ENCODE measurements around the gene NFIA. TPM values are rescaled to one million over a fixed set of nuclear protein-coding genes. Genes with fewer than 3 reads are reported as not detected.

NFIA gene
- total and polyA plus RNA-seq, 2 of the 13 experiments (the other 11 are each of a cell fraction or from before 2014, with no cell fraction given): 14.7 to 28.5 TPM

DNA sequence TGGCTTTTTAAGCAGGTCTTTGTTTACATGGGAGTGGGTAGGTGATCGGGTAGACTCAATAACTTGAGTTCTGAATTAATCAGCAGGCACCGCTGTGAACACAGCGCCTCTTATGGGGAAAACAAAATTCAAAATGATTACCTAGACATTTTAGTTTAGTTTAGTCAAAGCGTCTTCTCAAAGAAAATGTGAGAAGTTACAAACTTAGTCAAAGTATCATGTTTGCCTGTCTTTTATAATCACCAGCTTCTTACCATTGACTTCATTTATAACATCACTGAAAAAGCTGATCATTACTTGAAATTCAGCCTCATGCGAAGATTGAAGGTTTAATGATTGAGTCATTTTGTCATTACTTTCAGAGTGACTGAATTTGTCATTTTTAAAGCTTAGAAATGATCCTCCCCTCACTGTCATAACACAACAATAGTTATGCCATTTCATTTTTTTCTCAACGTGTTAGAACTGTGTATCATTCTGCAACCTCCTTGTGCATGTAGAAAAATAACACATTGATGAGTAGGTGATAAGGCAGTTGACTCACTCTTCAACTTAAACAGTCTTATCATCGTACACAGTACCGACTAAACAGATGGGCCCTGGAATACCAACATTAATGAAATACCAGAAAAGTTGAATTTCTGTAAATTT, 188.5 kb downstream of the NFIA start:
- no TSS peak for BruUV-seq (replicated peaks)
- CTCF ChIA-PET (ENCODE audit: low intra/inter-chr PET ratio, low total read pairs): no interaction called here
- Histone ChIP-seq H3K27me3 (ENCODE audit: control insufficient read depth in 1 of 2, insufficient read depth in 2 of 2, low read length in 2 of 2) (no peaks in the 10 kb centered on the region), H3K9ac (ENCODE audit: insufficient read depth, low read depth, low read length) (no peak overlapping the region), H3K27ac (ENCODE audit: extremely low read length, insufficient read depth, low read length) (peak overlapping the region; percentile 17), H4K20me1 (ENCODE audit: insufficient read depth, low read length) (no peaks in the 10 kb centered on the region), H3K79me2 (ENCODE audit: insufficient read depth, low read length) (peaks cover 72% of the 10 kb centered on the region), H3K36me3 (replicated peaks in 1 of 2; ENCODE audit: control insufficient read depth in 1 of 2, insufficient read depth in 2 of 2, low read length in 2 of 2) (no peaks in the 10 kb centered on the region), H3K4me2 (ENCODE audit: low read depth, low read length) (0 out of 2 replicates have a peak overlapping the region, but pooled peaks have one; percentile 6), H3K4me1 (ENCODE audit: insufficient read depth, low read length) (peaks cover 60% of the 10 kb centered on the region), H3K9me3 (ENCODE audit: low read length) (no peaks in the 10 kb centered on the region), H3K4me3 (replicated peaks in 1 of 3; ENCODE audit: insufficient read depth in 1 of 3, low read depth in 2 of 3, low read length in 3 of 3) (no peak overlapping the region), H2AFZ (ENCODE audit: low read length) (no peak overlapping the region)
- POLR2A ChIA-PET: interaction anchor here (1.1 to 1.5 kb wide), 2 partner anchors 49 to 189 kb away, joined by 3 read pairs; partner anchors contain the start of gene NFIA
- in situ Hi-C loops (cut with HindIII; ENCODE audit: extremely low pct_ligation_motif_present, low pct_unique_long_range_greater_than_20kb) (no loop called here), intact Hi-C loops (cut with micrococcal nuclease; ENCODE audit: unreplicated experiment) (no loop called here)
- ATAC-seq (peak; percentile 62; the same call in 2 of the 3 replicates), DNase-seq (ENCODE audit: low spot score) (peak; percentile 46), FAIRE-seq (no peak)
- 67% methylated on average over 8 of the region's 8 CpGs for WGBS (ENCODE audit: low lambda C conversion rate)
- TF ChIP-seq, protein P1, sequence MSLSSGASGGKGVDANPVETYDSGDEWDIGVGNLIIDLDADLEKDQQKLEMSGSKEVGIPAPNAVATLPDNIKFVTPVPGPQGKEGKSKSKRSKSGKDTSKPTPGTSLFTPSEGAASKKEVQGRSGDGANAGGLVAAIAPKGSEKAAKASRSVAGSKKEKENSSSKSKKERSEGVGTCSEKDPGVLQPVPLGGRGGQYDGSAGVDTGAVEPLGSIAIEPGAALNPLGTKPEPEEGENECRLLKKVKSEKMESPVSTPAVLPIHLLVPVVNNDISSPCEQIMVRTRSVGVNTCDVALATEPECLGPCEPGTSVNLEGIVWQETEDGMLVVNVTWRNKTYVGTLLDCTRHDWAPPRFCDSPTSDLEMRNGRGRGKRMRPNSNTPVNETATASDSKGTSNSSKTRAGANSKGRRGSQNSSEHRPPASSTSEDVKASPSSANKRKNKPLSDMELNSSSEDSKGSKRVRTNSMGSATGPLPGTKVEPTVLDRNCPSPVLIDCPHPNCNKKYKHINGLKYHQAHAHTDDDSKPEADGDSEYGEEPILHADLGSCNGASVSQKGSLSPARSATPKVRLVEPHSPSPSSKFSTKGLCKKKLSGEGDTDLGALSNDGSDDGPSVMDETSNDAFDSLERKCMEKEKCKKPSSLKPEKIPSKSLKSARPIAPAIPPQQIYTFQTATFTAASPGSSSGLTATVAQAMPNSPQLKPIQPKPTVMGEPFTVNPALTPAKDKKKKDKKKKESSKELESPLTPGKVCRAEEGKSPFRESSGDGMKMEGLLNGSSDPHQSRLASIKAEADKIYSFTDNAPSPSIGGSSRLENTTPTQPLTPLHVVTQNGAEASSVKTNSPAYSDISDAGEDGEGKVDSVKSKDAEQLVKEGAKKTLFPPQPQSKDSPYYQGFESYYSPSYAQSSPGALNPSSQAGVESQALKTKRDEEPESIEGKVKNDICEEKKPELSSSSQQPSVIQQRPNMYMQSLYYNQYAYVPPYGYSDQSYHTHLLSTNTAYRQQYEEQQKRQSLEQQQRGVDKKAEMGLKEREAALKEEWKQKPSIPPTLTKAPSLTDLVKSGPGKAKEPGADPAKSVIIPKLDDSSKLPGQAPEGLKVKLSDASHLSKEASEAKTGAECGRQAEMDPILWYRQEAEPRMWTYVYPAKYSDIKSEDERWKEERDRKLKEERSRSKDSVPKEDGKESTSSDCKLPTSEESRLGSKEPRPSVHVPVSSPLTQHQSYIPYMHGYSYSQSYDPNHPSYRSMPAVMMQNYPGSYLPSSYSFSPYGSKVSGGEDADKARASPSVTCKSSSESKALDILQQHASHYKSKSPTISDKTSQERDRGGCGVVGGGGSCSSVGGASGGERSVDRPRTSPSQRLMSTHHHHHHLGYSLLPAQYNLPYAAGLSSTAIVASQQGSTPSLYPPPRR (CRISPR knock-in tag; IDR thresholded peaks at IDR 0.05; ENCODE audit: borderline replicate concordance): 0 out of 2 replicates have a peak, but pooled peaks have one; percentile 12
- TF ChIP-seq NFYB (CRISPR knock-in tag; IDR thresholded peaks at IDR 0.05) (no peak), ZNF790 (CRISPR knock-in tag; IDR thresholded peaks at IDR 0.05; ENCODE audit: borderline replicate concordance) (no peak), ZKSCAN8 (CRISPR knock-in tag; IDR thresholded peaks at IDR 0.05; ENCODE audit: borderline replicate concordance) (0 out of 2 replicates have a peak, but pooled peaks have one; percentile 42), SOX5 (CRISPR knock-in tag; IDR thresholded peaks at IDR 0.05; ENCODE audit: borderline replicate concordance) (peak; percentile 56; the same call in 1 of the 2 replicates), POGZ (CRISPR knock-in tag; IDR thresholded peaks at IDR 0.05) (peak; percentile 13; the same call in 1 of the 2 replicates), GATAD2A (CRISPR knock-in tag; IDR thresholded peaks at IDR 0.05) (peak; percentile 59), FOSL2 (CRISPR knock-in tag; IDR thresholded peaks at IDR 0.05) (peak; percentile 77), MED1 (CRISPR knock-in tag; IDR thresholded peaks at IDR 0.05) (0 out of 2 replicates have a peak, but pooled peaks have one; percentile 15), ZNF460 (CRISPR knock-in tag; IDR thresholded peaks at IDR 0.05; ENCODE audit: borderline replicate concordance) (no peak), IRF2 (CRISPR knock-in tag; IDR thresholded peaks at IDR 0.05) (0 out of 2 replicates have a peak, but pooled peaks have one; percentile 24), HOXA7 (CRISPR knock-in tag; IDR thresholded peaks at IDR 0.05) (no peak)
- TF ChIP-seq, protein P2, sequence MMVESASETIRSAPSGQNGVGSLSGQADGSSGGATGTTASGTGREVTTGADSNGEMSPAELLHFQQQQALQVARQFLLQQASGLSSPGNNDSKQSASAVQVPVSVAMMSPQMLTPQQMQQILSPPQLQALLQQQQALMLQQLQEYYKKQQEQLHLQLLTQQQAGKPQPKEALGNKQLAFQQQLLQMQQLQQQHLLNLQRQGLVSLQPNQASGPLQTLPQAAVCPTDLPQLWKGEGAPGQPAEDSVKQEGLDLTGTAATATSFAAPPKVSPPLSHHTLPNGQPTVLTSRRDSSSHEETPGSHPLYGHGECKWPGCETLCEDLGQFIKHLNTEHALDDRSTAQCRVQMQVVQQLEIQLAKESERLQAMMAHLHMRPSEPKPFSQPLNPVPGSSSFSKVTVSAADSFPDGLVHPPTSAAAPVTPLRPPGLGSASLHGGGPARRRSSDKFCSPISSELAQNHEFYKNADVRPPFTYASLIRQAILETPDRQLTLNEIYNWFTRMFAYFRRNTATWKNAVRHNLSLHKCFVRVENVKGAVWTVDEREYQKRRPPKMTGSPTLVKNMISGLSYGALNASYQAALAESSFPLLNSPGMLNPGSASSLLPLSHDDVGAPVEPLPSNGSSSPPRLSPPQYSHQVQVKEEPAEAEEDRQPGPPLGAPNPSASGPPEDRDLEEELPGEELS (CRISPR knock-in tag; IDR thresholded peaks at IDR 0.05): peak; percentile 57; the same call in 1 of the 2 replicates
- TF ChIP-seq, protein P3, sequence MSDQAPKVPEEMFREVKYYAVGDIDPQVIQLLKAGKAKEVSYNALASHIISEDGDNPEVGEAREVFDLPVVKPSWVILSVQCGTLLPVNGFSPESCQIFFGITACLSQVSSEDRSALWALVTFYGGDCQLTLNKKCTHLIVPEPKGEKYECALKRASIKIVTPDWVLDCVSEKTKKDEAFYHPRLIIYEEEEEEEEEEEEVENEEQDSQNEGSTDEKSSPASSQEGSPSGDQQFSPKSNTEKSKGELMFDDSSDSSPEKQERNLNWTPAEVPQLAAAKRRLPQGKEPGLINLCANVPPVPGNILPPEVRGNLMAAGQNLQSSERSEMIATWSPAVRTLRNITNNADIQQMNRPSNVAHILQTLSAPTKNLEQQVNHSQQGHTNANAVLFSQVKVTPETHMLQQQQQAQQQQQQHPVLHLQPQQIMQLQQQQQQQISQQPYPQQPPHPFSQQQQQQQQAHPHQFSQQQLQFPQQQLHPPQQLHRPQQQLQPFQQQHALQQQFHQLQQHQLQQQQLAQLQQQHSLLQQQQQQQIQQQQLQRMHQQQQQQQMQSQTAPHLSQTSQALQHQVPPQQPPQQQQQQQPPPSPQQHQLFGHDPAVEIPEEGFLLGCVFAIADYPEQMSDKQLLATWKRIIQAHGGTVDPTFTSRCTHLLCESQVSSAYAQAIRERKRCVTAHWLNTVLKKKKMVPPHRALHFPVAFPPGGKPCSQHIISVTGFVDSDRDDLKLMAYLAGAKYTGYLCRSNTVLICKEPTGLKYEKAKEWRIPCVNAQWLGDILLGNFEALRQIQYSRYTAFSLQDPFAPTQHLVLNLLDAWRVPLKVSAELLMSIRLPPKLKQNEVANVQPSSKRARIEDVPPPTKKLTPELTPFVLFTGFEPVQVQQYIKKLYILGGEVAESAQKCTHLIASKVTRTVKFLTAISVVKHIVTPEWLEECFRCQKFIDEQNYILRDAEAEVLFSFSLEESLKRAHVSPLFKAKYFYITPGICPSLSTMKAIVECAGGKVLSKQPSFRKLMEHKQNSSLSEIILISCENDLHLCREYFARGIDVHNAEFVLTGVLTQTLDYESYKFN (CRISPR knock-in tag; conservative IDR thresholded peaks at IDR 0.05): 0 out of 2 replicates have a peak, but pooled peaks have one; percentile 18
